Measurements from ENCODE around the gene FGF7. TPM values are rescaled to one million over a fixed set of nuclear protein-coding genes. Genes with fewer than 3 reads are reported as not detected.

FGF7 gene
- total and polyA plus RNA-seq, 11 donors = 7.7 to 40.8 (median 24.5) TPM

DNA sequence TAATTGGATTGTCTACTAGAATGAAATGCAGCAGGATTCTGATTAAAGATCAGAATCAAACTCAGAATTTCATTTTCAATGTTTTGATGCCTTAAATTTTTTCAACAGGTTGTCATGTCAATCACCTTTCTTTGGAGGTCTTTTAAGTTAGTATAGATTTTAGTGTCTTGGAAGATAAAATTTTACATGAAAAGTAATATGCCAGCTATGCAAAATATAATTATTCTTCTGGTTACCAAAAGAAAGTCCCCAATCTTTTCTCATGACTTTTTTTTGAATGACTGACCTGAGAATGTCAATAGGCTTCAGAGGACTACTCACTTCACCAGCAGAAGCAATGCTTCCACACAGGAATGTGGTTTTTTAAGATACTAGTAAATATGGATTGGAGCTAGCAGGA, 4.3 kb downstream of the FGF7 start:
- Histone ChIP-seq H3K27me3 (no peaks in the 10 kb centered on the region), H3K9me3 (no peaks in the 10 kb centered on the region), H3K4me3 (peak overlapping the region in 8 of 12 donors; percentile 10 to 62 (median 45)), H3K36me3 (no peaks in the 10 kb centered on the region), H3K27ac (peak overlapping the region in 10 of 12 donors; percentile 26 to 77 (median 70)), H3K4me1 (peaks cover 0 to 29% (median 8%) of the 10 kb centered on the region in 12 donors)
- ATAC-seq (no peak), DNase-seq (no peak)
- TF ChIP-seq, protein P1, sequence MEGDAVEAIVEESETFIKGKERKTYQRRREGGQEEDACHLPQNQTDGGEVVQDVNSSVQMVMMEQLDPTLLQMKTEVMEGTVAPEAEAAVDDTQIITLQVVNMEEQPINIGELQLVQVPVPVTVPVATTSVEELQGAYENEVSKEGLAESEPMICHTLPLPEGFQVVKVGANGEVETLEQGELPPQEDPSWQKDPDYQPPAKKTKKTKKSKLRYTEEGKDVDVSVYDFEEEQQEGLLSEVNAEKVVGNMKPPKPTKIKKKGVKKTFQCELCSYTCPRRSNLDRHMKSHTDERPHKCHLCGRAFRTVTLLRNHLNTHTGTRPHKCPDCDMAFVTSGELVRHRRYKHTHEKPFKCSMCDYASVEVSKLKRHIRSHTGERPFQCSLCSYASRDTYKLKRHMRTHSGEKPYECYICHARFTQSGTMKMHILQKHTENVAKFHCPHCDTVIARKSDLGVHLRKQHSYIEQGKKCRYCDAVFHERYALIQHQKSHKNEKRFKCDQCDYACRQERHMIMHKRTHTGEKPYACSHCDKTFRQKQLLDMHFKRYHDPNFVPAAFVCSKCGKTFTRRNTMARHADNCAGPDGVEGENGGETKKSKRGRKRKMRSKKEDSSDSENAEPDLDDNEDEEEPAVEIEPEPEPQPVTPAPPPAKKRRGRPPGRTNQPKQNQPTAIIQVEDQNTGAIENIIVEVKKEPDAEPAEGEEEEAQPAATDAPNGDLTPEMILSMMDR (IDR thresholded peaks at IDR 0.05) = no peak
- intact Hi-C loops (cut with DNase I) = loop anchor here in 4 of 10 donors (5.0 to 10.0 kb wide), 4 partner anchors 35 to 553 kb away; partner anchors contain the start of genes EID1 (in 2 of the 4), DTWD1 (in 1 of the 4), FAM227B (in 1 of the 4) and SECISBP2L (in 1 of the 4)

DNA sequence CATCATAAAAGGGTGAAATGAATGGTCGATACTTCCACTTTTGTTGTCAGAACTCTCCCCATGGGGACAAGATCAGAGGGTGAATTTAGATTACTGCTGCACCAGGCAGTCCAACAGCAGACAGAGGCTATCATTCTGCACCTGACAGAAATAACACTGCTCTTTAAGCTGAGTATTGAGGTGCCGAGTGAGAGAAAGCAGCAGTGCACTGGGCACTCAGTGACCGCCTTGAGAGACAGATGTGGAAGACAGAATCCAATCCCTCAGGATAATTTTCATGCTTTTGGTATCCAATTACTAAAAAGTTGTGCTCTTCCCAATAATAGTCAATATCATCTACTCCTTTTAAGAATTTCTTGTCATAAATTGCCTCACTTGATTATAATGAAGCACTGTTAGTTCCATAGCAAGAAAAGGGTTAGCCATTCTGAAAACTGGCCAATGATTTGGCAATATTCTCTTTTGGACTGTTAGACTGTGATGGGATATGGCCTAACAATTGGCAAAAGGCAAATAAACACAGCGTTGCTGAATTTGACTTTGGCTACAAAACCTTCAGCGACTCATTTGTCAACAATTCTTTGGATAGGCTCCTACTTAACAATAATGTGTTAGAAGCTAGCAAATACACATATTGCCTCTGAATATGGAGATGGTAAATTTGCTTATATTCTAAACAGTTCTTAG, 5.5 kb downstream of the FGF7 start:
- WGBS, 4 donors = 29 to 47% (median 34%) methylated on average over 5 of the region's 5 CpGs
- ATAC-seq (peak; percentile 95 to 97 (median 96)), DNase-seq (peak; percentile 40 to 78 (median 50))
- Histone ChIP-seq H3K36me3 (no peaks in the 10 kb centered on the region), H3K27me3 (no peaks in the 10 kb centered on the region), H3K4me3 (peak overlapping the region in 9 of 12 donors; percentile 10 to 62 (median 25)), H3K9me3 (no peaks in the 10 kb centered on the region), H3K4me1 (peaks cover 0 to 25% (median 8%) of the 10 kb centered on the region in 12 donors), H3K27ac (peak overlapping the region; percentile 43 to 77 (median 70))
- intact Hi-C loops (cut with DNase I) = loop anchor here in 4 of 10 donors (5.0 to 10.0 kb wide), 4 partner anchors 34 to 554 kb away; partner anchors contain the start of genes EID1 (in 2 of the 4), DTWD1 (in 1 of the 4), FAM227B (in 1 of the 4) and SECISBP2L (in 1 of the 4)
- TF ChIP-seq, protein P1 (IDR thresholded peaks at IDR 0.05) = no peak
- TF ChIP-seq POLR2A (IDR thresholded peaks at IDR 0.05) = no peak

DNA sequence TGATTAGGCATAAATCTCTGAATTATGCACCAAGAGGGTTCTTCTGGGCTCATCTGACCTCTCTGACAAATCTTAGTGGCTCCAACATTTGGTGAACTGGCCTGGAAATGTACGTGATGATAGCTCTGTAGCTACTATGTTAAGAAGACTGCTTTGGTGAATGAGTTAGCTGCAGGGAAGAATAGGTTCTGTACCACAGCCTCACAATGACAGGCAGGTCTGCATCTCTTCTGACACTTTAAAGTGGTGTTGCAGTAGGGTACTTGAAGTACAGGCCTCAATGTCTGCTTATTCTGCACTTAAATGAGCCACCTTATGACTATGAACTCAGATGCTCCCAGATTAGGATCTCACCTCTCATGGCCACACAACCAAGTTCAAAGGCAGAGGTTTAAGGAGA, 7.0 kb downstream of the FGF7 start:
- ATAC-seq = peak in 3 of 4 donors; percentile 47 to 71 (median 51)
- intact Hi-C loops (cut with DNase I) = no loop called here

DNA sequence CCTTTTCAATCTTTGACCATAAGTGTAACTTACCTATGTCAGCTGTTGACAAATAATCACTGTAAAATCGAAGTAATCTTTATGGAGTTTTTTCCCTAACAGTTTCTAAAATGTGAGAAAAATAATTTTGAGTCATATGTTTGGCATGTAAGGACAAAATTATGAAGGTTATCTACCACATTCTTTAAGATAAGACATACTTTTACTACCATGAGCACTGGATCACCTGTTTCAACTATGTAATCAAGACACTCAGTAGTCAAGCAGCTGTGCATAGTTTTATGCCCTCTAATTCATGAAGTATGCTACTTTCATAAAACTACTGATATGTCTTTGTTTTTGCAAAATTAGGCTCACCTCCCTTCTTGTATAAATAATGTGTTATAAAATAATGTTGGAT, 12.1 kb downstream of the FGF7 start:
- no peak for DNase-seq
- peak overlapping the region in 6 of 12 donors; percentile 6 to 50 (median 24) for H3K27ac ChIP-seq
- H3K27me3 ChIP-seq = no peaks in the 10 kb centered on the region
- no peaks in the 10 kb centered on the region for H3K9me3 ChIP-seq
- intact Hi-C loops (cut with DNase I) = no loop called here
- WGBS, 4 donors = 48 to 52% (median 49%) methylated on average over 1 of the region's 1 CpG
- no peak overlapping the region for H3K4me3 ChIP-seq
- peaks cover 0 to 62% (median 15%) of the 10 kb centered on the region in 12 donors for H3K4me1 ChIP-seq
- TF ChIP-seq POLR2A (IDR thresholded peaks at IDR 0.05) = no peak
- TF ChIP-seq, protein P1 (IDR thresholded peaks at IDR 0.05) = no peak
- no peak for ATAC-seq
- no peaks in the 10 kb centered on the region for H3K36me3 ChIP-seq

More for the DNA sequence above, 7.0 kb downstream of the FGF7 start:
- Histone ChIP-seq H3K36me3 (no peaks in the 10 kb centered on the region), H3K9me3 (no peaks in the 10 kb centered on the region), H3K27me3 (no peaks in the 10 kb centered on the region), H3K4me1 (peaks cover 0 to 40% (median 8%) of the 10 kb centered on the region in 12 donors), H3K27ac (peak overlapping the region; percentile 43 to 77 (median 70)), H3K4me3 (no peak overlapping the region)
- 33 to 53% (median 49%) methylated on average over 1 of the region's 1 CpG for WGBS, 4 donors
- DNase-seq = no peak
- TF ChIP-seq, protein P1 (IDR thresholded peaks at IDR 0.05) = no peak
- no peak for TF ChIP-seq POLR2A (IDR thresholded peaks at IDR 0.05)
